ENCODE results near the gene PRKCA.

PRKCA gene

GRCh38 chr17:66312912-66313311 lies 10.5 kb downstream of the PRKCA start:
- TF ChIP-seq TAF1 (IDR thresholded peaks at IDR 0.05; ENCODE audit: borderline replicate concordance, insufficient read depth, low read length): no peak
- TF ChIP-seq, protein P1, sequence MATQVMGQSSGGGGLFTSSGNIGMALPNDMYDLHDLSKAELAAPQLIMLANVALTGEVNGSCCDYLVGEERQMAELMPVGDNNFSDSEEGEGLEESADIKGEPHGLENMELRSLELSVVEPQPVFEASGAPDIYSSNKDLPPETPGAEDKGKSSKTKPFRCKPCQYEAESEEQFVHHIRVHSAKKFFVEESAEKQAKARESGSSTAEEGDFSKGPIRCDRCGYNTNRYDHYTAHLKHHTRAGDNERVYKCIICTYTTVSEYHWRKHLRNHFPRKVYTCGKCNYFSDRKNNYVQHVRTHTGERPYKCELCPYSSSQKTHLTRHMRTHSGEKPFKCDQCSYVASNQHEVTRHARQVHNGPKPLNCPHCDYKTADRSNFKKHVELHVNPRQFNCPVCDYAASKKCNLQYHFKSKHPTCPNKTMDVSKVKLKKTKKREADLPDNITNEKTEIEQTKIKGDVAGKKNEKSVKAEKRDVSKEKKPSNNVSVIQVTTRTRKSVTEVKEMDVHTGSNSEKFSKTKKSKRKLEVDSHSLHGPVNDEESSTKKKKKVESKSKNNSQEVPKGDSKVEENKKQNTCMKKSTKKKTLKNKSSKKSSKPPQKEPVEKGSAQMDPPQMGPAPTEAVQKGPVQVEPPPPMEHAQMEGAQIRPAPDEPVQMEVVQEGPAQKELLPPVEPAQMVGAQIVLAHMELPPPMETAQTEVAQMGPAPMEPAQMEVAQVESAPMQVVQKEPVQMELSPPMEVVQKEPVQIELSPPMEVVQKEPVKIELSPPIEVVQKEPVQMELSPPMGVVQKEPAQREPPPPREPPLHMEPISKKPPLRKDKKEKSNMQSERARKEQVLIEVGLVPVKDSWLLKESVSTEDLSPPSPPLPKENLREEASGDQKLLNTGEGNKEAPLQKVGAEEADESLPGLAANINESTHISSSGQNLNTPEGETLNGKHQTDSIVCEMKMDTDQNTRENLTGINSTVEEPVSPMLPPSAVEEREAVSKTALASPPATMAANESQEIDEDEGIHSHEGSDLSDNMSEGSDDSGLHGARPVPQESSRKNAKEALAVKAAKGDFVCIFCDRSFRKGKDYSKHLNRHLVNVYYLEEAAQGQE (IDR thresholded peaks at IDR 0.05; ENCODE audit: insufficient read depth in 1 of 2, low read depth in 2 of 2, low read length in 2 of 2): no peak
- no peak for TF ChIP-seq FOXP2 (optimal IDR thresholded peaks at IDR 0.05; ENCODE audit: borderline replicate concordance, extremely low read depth, extremely low read length, insufficient read depth)
- no peak for TF ChIP-seq POLR2AphosphoS5 (IDR thresholded peaks at IDR 0.05; ENCODE audit: low read depth, low read length)

DNA sequence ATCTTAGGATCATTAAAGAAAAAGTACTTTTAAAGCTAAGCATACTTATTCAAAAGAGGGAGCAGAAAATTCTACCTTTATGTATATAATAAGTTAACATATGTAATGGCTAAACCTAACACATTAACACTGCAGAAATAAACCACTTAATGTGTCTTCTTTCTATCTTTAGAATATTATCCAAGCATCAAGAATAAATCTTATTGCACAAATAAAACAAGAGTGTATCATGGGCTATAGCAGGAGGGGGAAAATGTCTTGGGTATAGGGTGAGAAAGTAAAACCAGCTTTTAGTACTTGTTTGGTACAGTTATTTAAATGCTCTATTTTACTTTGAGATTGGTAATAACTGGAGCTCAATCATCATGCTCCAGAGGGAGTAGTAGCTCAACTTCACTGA lies 10.9 kb downstream of the PRKCA start:
- TF ChIP-seq FOXP2 (optimal IDR thresholded peaks at IDR 0.05; ENCODE audit: borderline replicate concordance, extremely low read depth, extremely low read length, insufficient read depth): no peak
- no peak for TF ChIP-seq POLR2AphosphoS5 (IDR thresholded peaks at IDR 0.05; ENCODE audit: low read depth, low read length)
- TF ChIP-seq SIN3A (IDR thresholded peaks at IDR 0.05; ENCODE audit: borderline replicate concordance, insufficient read depth, low read length): no peak
- no peak for TF ChIP-seq TAF1 (IDR thresholded peaks at IDR 0.05; ENCODE audit: borderline replicate concordance, insufficient read depth, low read length)
- TF ChIP-seq, protein P1 (IDR thresholded peaks at IDR 0.05; ENCODE audit: insufficient read depth in 1 of 2, low read depth in 2 of 2, low read length in 2 of 2): no peak

DNA sequence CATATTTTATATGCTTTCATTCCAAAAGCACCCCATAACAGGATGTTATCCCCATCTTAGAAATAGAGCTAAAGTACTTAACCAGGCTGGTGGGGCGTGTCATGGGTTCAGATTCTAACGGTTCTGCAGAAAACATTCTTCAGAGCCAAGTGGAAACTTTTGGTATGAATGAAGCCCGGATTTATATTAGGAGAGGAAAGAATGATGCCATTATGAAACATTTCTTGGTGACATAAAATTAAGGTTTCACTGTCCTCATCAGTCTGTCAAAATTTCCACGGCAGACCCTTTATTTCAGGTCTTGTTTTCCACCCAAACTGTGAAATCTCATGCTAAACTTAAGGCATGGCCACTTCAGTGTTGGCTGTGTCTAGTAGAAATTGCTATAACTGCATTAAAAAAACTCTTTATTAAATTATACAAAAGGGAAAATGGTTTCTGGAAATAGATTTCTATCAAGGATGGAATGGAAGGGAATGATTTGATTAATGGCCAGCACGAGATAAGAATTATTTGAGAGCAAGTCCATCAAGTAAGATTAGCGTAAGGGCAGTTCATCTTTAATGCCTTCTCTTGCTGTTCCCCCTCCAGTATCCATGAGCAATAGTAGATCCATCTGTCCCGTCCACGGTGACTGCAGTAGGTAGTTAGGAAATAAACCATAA lies 11.7 kb downstream of the PRKCA start:
- TF ChIP-seq TAF1 (IDR thresholded peaks at IDR 0.05; ENCODE audit: borderline replicate concordance, insufficient read depth, low read length): no peak
- TF ChIP-seq FOXP2 (optimal IDR thresholded peaks at IDR 0.05; ENCODE audit: borderline replicate concordance, extremely low read depth, extremely low read length, insufficient read depth): no peak
- no peak for TF ChIP-seq SIN3A (IDR thresholded peaks at IDR 0.05; ENCODE audit: borderline replicate concordance, insufficient read depth, low read length)
- TF ChIP-seq POLR2AphosphoS5 (IDR thresholded peaks at IDR 0.05; ENCODE audit: low read depth, low read length): no peak
- TF ChIP-seq, protein P1 (IDR thresholded peaks at IDR 0.05; ENCODE audit: insufficient read depth in 1 of 2, low read depth in 2 of 2, low read length in 2 of 2): no peak

DNA sequence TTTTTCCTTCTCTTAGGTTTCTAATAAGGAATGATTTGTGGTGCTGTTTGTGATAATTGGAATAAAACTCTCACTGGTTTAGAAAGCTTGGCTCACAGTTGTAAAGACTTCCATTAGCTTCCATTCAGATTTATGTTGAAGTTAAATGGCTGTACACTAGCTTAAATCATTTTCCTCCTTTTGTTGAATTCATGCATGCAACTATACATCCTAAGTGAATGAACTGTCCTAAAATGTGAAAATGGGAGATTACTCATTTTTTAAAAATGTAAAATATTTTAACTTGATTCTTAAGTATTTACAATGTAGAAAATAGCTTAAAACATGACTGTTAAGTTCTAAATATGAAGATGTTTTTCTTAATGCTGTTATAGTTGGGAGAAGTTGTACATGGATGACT lies 15.2 kb downstream of the PRKCA start:
- no peak for TF ChIP-seq FOXP2 (optimal IDR thresholded peaks at IDR 0.05; ENCODE audit: borderline replicate concordance, extremely low read depth, extremely low read length, insufficient read depth)
- TF ChIP-seq, protein P1 (IDR thresholded peaks at IDR 0.05; ENCODE audit: insufficient read depth in 1 of 2, low read depth in 2 of 2, low read length in 2 of 2): no peak

GRCh38 chr17:66319226-66319625 lies 16.8 kb downstream of the PRKCA start:
- TF ChIP-seq SIN3A (IDR thresholded peaks at IDR 0.05; ENCODE audit: borderline replicate concordance, insufficient read depth, low read length) (no peak), TAF1 (IDR thresholded peaks at IDR 0.05; ENCODE audit: borderline replicate concordance, insufficient read depth, low read length) (no peak), FOXP2 (optimal IDR thresholded peaks at IDR 0.05; ENCODE audit: borderline replicate concordance, extremely low read depth, extremely low read length, insufficient read depth) (no peak), POLR2AphosphoS5 (IDR thresholded peaks at IDR 0.05; ENCODE audit: low read depth, low read length) (no peak)
- TF ChIP-seq, protein P1 (IDR thresholded peaks at IDR 0.05; ENCODE audit: insufficient read depth in 1 of 2, low read depth in 2 of 2, low read length in 2 of 2): no peak
